ENCODE measurements around the gene ZNF93. TPM values are rescaled to one million over a fixed set of nuclear protein-coding genes. Genes with fewer than 3 reads are reported as not detected.

The ZNF93 gene
- total and polyA plus RNA-seq, 2 of the 13 experiments (the other 11 are each of a cell fraction or from before 2014, with no cell fraction given), result 0.49 to 0.66 TPM

- TF ChIP-seq NR3C1 (CRISPR knock-in tag; IDR thresholded peaks at IDR 0.05), result no peak
- no peak for TF ChIP-seq TCF7L2 (IDR thresholded peaks at IDR 0.05; ENCODE audit: low read depth, low read length)
- no peak for TF ChIP-seq SRF (IDR thresholded peaks at IDR 0.05; ENCODE audit: low read depth, low read length)
- TF ChIP-seq EP300 (IDR thresholded peaks at IDR 0.05; ENCODE audit: low read depth in 2 of 2, low read length in 2 of 2), result no peak
- TF ChIP-seq EP300 (CRISPR knock-in tag; IDR thresholded peaks at IDR 0.05; ENCODE audit: borderline replicate concordance), result no peak
- no peak for TF ChIP-seq CREB3 (CRISPR knock-in tag; IDR thresholded peaks at IDR 0.05)
- 0 out of 2 replicates have a peak, but pooled peaks have one; percentile 53 for TF ChIP-seq ZNF224 (CRISPR knock-in tag; IDR thresholded peaks at IDR 0.05)
- no peak for TF ChIP-seq GTF3A (CRISPR knock-in tag; conservative IDR thresholded peaks at IDR 0.05)
- peak; percentile 39; the same call in 1 of the 2 replicates for TF ChIP-seq ZNF143 (CRISPR knock-in tag; IDR thresholded peaks at IDR 0.05)
- no peak for TF ChIP-seq ZNF142 (CRISPR knock-in tag; IDR thresholded peaks at IDR 0.05)
- no peak for TF ChIP-seq ZNF451 (CRISPR knock-in tag; IDR thresholded peaks at IDR 0.05)
- peak; percentile 65; the same call in 1 of the 2 replicates for TF ChIP-seq MYPOP (CRISPR knock-in tag; IDR thresholded peaks at IDR 0.05)
- no peak for TF ChIP-seq ZNF646 (CRISPR knock-in tag; IDR thresholded peaks at IDR 0.05)
- peak; percentile 87 for TF ChIP-seq ZFY (CRISPR knock-in tag; IDR thresholded peaks at IDR 0.05)
These were observed 34.8 kb upstream of the ZNF93 start, which contains the start of gene ZNF253 (continued) for GRCh38 chr19:19865750-19866610.

All from HepG2 (cell line).